H1 (cell line): Measurements from ENCODE around the gene THADA. TPM values are rescaled to one million over a fixed set of nuclear protein-coding genes. Genes with fewer than 3 reads are reported as not detected.

ENCODE experiments used
- CTCF ChIA-PET: fragments of 300-600 bp; sonication (Branson Sonifier 250); formaldehyde crosslinking; loops from one replicate; lab custom pipeline; 2021; ENCODE audit not compliant: partially characterized antibody; lab: Charles Lee
- POLR2A ChIA-PET: fragments of 300-600 bp; sonication (Branson Sonifier 250); formaldehyde crosslinking; loops from one replicate; lab custom pipeline; 2021; ENCODE audit warnings: inconsistent platforms; ENCODE audit not compliant: partially characterized antibody; lab: Charles Lee
- DNase-seq, 2 experiments: peaks; one replicate each; pipeline versions ENCODE4 v3.0.0 to v3.0.0-alpha.2; 2010 to 2022; ENCODE audit warnings: low spot score in 2 of 2, low read depth in 1 of 2, mixed read lengths in 1 of 2
- FAIRE-seq: peaks from 2 replicates; lab custom pipeline; 2011; peaks lifted over from hg19 to GRCh38; lab: Jason Lieb, UNC
- H2AFZ ChIP-seq: 2 replicates; pipeline ENCODE4 v1.8.1; 2012; ENCODE audit warnings: low read length, inconsistent platforms
- H2AK5ac ChIP-seq: 2 replicates; pipeline ENCODE4 v1.6.1; 2013; ENCODE audit warnings: low read depth, low read length
- H2BK120ac ChIP-seq: replicated peaks from 2 replicates; pipeline ENCODE3; 2013; ENCODE audit warnings: low read depth, low read length, inconsistent platforms
- H2BK12ac ChIP-seq: 2 replicates; pipeline ENCODE4 v1.6.1; 2013; ENCODE audit warnings: low read depth, low read length
- H2BK15ac ChIP-seq: 2 replicates; pipeline ENCODE4 v1.6.1; 2013; ENCODE audit warnings: low read length
- H2BK20ac ChIP-seq: 2 replicates; pipeline ENCODE4 v1.6.1; 2013; ENCODE audit warnings: low read length
- H2BK5ac ChIP-seq: 2 replicates; pipeline ENCODE4 v1.6.1; 2013; ENCODE audit warnings: low read depth, low read length
- H3K14ac ChIP-seq: 2 replicates; pipeline ENCODE4 v1.6.1; 2013; ENCODE audit warnings: inconsistent platforms; ENCODE audit not compliant: insufficient read length
- H3K18ac ChIP-seq: 2 replicates; pipeline ENCODE4 v1.6.1; 2013; ENCODE audit warnings: low read length; ENCODE audit errors: extremely low read depth
- H3K23ac ChIP-seq: 2 replicates; pipeline ENCODE4 v1.6.1; 2013; ENCODE audit warnings: inconsistent platforms; ENCODE audit not compliant: insufficient read length
- H3K23me2 ChIP-seq: 2 replicates; pipeline ENCODE4 v1.6.1; 2013; ENCODE audit warnings: low read depth, low read length
- H3K27ac ChIP-seq: 2 replicates; pipeline ENCODE4 v1.6.1; 2011; ENCODE audit warnings: low read depth, low read length, inconsistent platforms
- H3K27me3 ChIP-seq, 4 experiments: replicated peaks in 1 of 4; 1 replicate in 1 of 4; 2 replicates in 3 of 4; pipeline versions ENCODE4 v1.6.1 to v1.8.1; 2011 to 2013; ENCODE audit warnings: low read length in 3 of 4, mild to moderate bottlenecking in 3 of 4, inconsistent platforms in 2 of 4, mixed read lengths in 2 of 4, moderate library complexity in 1 of 4; ENCODE audit not compliant: control insufficient read depth in 3 of 4, insufficient read depth in 3 of 4; ENCODE audit errors: extremely low read depth in 1 of 4
- H3K36me3 ChIP-seq, 4 experiments: 2 replicates each; pipeline versions ENCODE4 v1.6.1 to v1.8.1; 2011 to 2013; ENCODE audit warnings: mild to moderate bottlenecking in 4 of 4, low read length in 3 of 4, moderate library complexity in 2 of 4, control low read depth in 1 of 4, inconsistent platforms in 1 of 4; ENCODE audit not compliant: insufficient read depth in 4 of 4, control insufficient read depth in 2 of 4
- H3K4ac ChIP-seq: replicated peaks from 2 replicates; pipeline ENCODE3; 2013; ENCODE audit warnings: low read length, low read depth, mixed read lengths, inconsistent platforms; ENCODE audit not compliant: insufficient read length
- H3K4me1 ChIP-seq, 4 experiments: replicated peaks in 1 of 4; 1 replicate in 1 of 4; 2 replicates in 3 of 4; pipeline versions ENCODE4 v1.6.1 to v1.8.1; 2011 to 2013; ENCODE audit warnings: low read length in 3 of 4, inconsistent platforms in 2 of 4, mixed read lengths in 1 of 4; ENCODE audit not compliant: insufficient read depth in 4 of 4, control insufficient read depth in 3 of 4
- H3K4me2 ChIP-seq, 2 experiments: 2 replicates each; pipeline versions ENCODE4 v1.6.1 to v1.8.1; 2011 to 2013; ENCODE audit warnings: low read depth in 2 of 2, low read length in 2 of 2, control low read depth in 1 of 2, inconsistent platforms in 1 of 2, mild to moderate bottlenecking in 1 of 2; ENCODE audit not compliant: insufficient read depth in 1 of 2
- H3K4me3 ChIP-seq, 4 experiments: fragments of 200-600, 300-600 bp in 1 of 4; sonication (generic), shearing (Covaris generic), sonication (Bioruptor Twin) in 1 of 4; 2 replicates each; pipeline versions ENCODE4 v1.5.1 to v1.8.1; 2011 to 2016; ENCODE audit warnings: low read length in 4 of 4, low read depth in 3 of 4, control low read depth in 2 of 4, inconsistent platforms in 2 of 4, mild to moderate bottlenecking in 2 of 4, mixed read lengths in 1 of 4, moderate library complexity in 1 of 4; ENCODE audit not compliant: insufficient read depth in 2 of 4; ENCODE audit errors: extremely low read depth in 1 of 4
- H3K56ac ChIP-seq: replicated peaks from 2 replicates; pipeline ENCODE3; 2013; ENCODE audit warnings: low read depth, mild to moderate bottlenecking, mixed read lengths, low read length, inconsistent platforms; ENCODE audit not compliant: insufficient read length
- H3K79me1 ChIP-seq: 2 replicates; pipeline ENCODE4 v1.6.1; 2013; ENCODE audit warnings: low read depth, low read length, control low read depth
- H3K79me2 ChIP-seq, 2 experiments: 2 replicates each; pipeline versions ENCODE4 v1.6.1 to v1.8.1; 2012 to 2013; ENCODE audit warnings: low read length in 2 of 2, mild to moderate bottlenecking in 2 of 2, inconsistent platforms in 1 of 2; ENCODE audit not compliant: insufficient read depth in 2 of 2, control insufficient read depth in 1 of 2
- H3K9ac ChIP-seq, 4 experiments: replicated peaks in 1 of 4; 1 replicate in 1 of 4; 2 replicates in 3 of 4; pipeline versions ENCODE4 v1.6.1 to v1.8.1; 2011 to 2013; ENCODE audit warnings: low read depth in 3 of 4, low read length in 3 of 4, control low read depth in 2 of 4, mild to moderate bottlenecking in 2 of 4, moderate library complexity in 2 of 4, inconsistent platforms in 1 of 4; ENCODE audit errors: extremely low read depth in 1 of 4
- H3K9me3 ChIP-seq, 2 experiments: 2 replicates each; pipeline versions ENCODE4 v1.6.1 to v1.8.1; 2012 to 2013; ENCODE audit warnings: mild to moderate bottlenecking in 2 of 2, moderate library complexity in 2 of 2, control low read depth in 1 of 2, inconsistent platforms in 1 of 2, low read depth in 1 of 2, low read length in 1 of 2, mixed read lengths in 1 of 2; ENCODE audit not compliant: insufficient read depth in 2 of 2
- H4K20me1 ChIP-seq, 2 experiments: replicated peaks in 1 of 2; 2 replicates each; pipeline versions ENCODE3 to v1.8.1; 2011 to 2013; ENCODE audit warnings: inconsistent platforms in 2 of 2, low read length in 2 of 2, mild to moderate bottlenecking in 1 of 2; ENCODE audit not compliant: insufficient read depth in 2 of 2, control insufficient read depth in 1 of 2
- H4K5ac ChIP-seq: 2 replicates; pipeline ENCODE4 v1.6.1; 2013; ENCODE audit warnings: low read length, low read depth, mixed read lengths, inconsistent platforms; ENCODE audit not compliant: insufficient read length
- H4K8ac ChIP-seq: 2 replicates; pipeline ENCODE4 v1.8.0; 2013; ENCODE audit warnings: mild to moderate bottlenecking, moderate library complexity, low read length, inconsistent platforms; ENCODE audit not compliant: insufficient read depth; ENCODE audit errors: extremely low read depth
- H4K91ac ChIP-seq: replicated peaks from 2 replicates; pipeline ENCODE3; 2013; ENCODE audit warnings: low read length, mixed read lengths, inconsistent platforms; ENCODE audit not compliant: insufficient read length
- SIRT6 ChIP-seq: IDR thresholded peaks from one replicate; pipeline ENCODE4 v1.7.1; 2012; ENCODE audit warnings: low read length, inconsistent platforms
- SIX5 ChIP-seq: IDR thresholded peaks from 2 replicates; pipeline ENCODE4 v1.6.1; 2011; ENCODE audit warnings: mild to moderate bottlenecking, low read depth, low read length
- SP2 ChIP-seq: IDR thresholded peaks from 2 replicates; pipeline ENCODE4 v1.6.1; 2012; ENCODE audit warnings: mild to moderate bottlenecking, low read length, inconsistent platforms
- TBP ChIP-seq: IDR thresholded peaks from 2 replicates; pipeline ENCODE4 v1.6.1; 2011; ENCODE audit warnings: low read depth, low read length, improper control_type of control experiment
- TEAD4 ChIP-seq: IDR thresholded peaks from 2 replicates; pipeline ENCODE4 v1.6.1; 2012; ENCODE audit warnings: low read depth, low read length, inconsistent platforms, mixed read lengths
- WGBS, 2 experiments: shearing (Covaris generic) in 1 of 2; methylation state at CpG; one replicate each; pipeline versions ENCODE4 v1.1.6 to v1.1.7; 2013 to 2015; ENCODE audit warnings: low lambda C conversion rate in 2 of 2, mixed read lengths in 2 of 2, inconsistent platforms in 1 of 2, low coverage in 1 of 2, missing lambda C conversion rate in 1 of 2; ENCODE audit not compliant: insufficient replicate concordance in 2 of 2, insufficient coverage in 1 of 2, insufficient read length in 1 of 2; ENCODE audit errors: extremely low coverage in 1 of 2, missing lambda C conversion rate in 1 of 2; 5-methylcytosine and 5-hydroxymethylcytosine counted together
- polyA plus RNA-seq, 7 experiments: library from polyadenylated mRNA; depleted of rRNA in 3 of 7; stranded (reverse) in 5 of 7; unstranded in 2 of 7; fragments of >200 nt in 5 of 7; fragments of 200-250 nt in 2 of 7; gene quantifications; 1 replicate in 5 of 7; 2 replicates in 1 of 7; 4 replicates in 1 of 7; pipeline versions ENCODE4 v1.2.1 to v1.2.3, GENCODE V29; 2011 to 2013; ENCODE audit warnings: missing spikeins in 2 of 7, mixed read lengths in 2 of 7
- total RNA-seq: library from RNA; stranded (reverse); fragmentation: NEBNext Ultra II Directional; extraction: Animal tissue kit (Norgen Biotek cat#: 25700); gene quantifications from 2 replicates; pipeline ENCODE4 v1.2.1, GENCODE V29; 2021
- TF ChIP-seq, protein P1 (sequence below): IDR thresholded peaks from 2 replicates; pipeline ENCODE4 v1.6.1; 2012; ENCODE audit warnings: low read length, inconsistent platforms

The THADA gene
- total and polyA plus RNA-seq, 2 of the 8 experiments (the other 6 are each of a cell fraction or from before 2014, with no cell fraction given) = 22.4 to 26.8 TPM

GRCh38 chr2:43460611-43461365 is 135.1 kb downstream of the THADA start:
- no peaks in the 10 kb centered on the region for H3K79me2 ChIP-seq
- H2BK120ac ChIP-seq = no peak overlapping the region
- H3K4me3 ChIP-seq = no peak overlapping the region
- no peak overlapping the region for H3K4ac ChIP-seq
- H3K27me3 ChIP-seq = no peaks in the 10 kb centered on the region
- no peak overlapping the region for H2AK5ac ChIP-seq
- DNase-seq = no peak
- FAIRE-seq = no peak
- no peak overlapping the region for H3K9ac ChIP-seq
- CTCF ChIA-PET = interaction anchor here (0.6 to 1.2 kb wide), 3 partner anchors 15 to 221 kb away, joined by 3 read pairs; no protein-coding TSS in a partner anchor
- POLR2A ChIA-PET = no interaction called here
- no peak overlapping the region for H3K18ac ChIP-seq
- H2AFZ ChIP-seq = no peak overlapping the region
- H3K4me2 ChIP-seq = no peak overlapping the region
- no peaks in the 10 kb centered on the region for H3K23me2 ChIP-seq
- no peak overlapping the region for H2BK5ac ChIP-seq
- no peaks in the 10 kb centered on the region for H3K36me3 ChIP-seq
- no peak overlapping the region for H2BK12ac ChIP-seq
- H4K20me1 ChIP-seq = no peaks in the 10 kb centered on the region
- H4K91ac ChIP-seq = no peak overlapping the region
- no peak overlapping the region for H3K14ac ChIP-seq
- H3K56ac ChIP-seq = no peak overlapping the region
- H4K8ac ChIP-seq = no peak overlapping the region
- H3K27ac ChIP-seq = no peak overlapping the region
- WGBS, 2 experiments = 85% methylated on average over 4 of the region's 4 CpGs; no CpG with 5 or more reads in 1 of the 2 experiments
- no peaks in the 10 kb centered on the region for H3K79me1 ChIP-seq
- TF ChIP-seq SP2 (no peak), TBP (no peak), SIRT6 (no peak), TEAD4 (no peak), SIX5 (no peak)
- TF ChIP-seq, protein P1, sequence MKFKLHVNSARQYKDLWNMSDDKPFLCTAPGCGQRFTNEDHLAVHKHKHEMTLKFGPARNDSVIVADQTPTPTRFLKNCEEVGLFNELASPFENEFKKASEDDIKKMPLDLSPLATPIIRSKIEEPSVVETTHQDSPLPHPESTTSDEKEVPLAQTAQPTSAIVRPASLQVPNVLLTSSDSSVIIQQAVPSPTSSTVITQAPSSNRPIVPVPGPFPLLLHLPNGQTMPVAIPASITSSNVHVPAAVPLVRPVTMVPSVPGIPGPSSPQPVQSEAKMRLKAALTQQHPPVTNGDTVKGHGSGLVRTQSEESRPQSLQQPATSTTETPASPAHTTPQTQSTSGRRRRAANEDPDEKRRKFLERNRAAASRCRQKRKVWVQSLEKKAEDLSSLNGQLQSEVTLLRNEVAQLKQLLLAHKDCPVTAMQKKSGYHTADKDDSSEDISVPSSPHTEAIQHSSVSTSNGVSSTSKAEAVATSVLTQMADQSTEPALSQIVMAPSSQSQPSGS = no peak
- TF ChIP-seq, all 59 proteins: peak for 0
- Histone ChIP-seq H3K4me1 (no peaks in the 10 kb centered on the region), H3K23ac (no peak overlapping the region), H2BK15ac (no peak overlapping the region), H3K9me3 (no peaks in the 10 kb centered on the region), H4K5ac (no peak overlapping the region), H2BK20ac (no peak overlapping the region)
